Measurements from ENCODE around the gene FBXO21.
"Not testable (repeated sequence)": the region's sequence is repeated elsewhere in the genome, so short reads cannot be mapped to it uniquely, and the experiment has no call there.

The FBXO21 gene

DNA sequence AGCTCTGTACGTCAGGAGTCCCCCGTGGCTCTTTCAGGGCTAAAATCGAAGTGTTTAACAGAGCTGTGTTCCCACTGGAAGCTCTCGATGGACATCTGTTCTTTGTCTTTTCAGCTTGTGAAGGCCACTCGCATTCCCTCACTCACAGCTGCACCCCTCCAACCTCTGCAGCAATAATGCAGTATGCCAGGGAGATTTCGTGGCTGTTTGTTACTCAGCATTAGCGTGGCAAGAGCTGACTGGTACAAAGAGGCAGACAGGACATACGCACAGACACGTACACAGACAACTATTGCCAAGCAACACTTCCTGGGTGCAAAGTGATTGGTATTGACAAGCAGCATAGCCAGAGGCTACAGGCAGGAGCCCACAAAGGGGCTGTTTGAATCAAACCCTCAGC lies 11.8 kb upstream of the FBXO21 start:
- no peak for DNase-seq (ENCODE audit: low read depth in 3 of 3)

DNA sequence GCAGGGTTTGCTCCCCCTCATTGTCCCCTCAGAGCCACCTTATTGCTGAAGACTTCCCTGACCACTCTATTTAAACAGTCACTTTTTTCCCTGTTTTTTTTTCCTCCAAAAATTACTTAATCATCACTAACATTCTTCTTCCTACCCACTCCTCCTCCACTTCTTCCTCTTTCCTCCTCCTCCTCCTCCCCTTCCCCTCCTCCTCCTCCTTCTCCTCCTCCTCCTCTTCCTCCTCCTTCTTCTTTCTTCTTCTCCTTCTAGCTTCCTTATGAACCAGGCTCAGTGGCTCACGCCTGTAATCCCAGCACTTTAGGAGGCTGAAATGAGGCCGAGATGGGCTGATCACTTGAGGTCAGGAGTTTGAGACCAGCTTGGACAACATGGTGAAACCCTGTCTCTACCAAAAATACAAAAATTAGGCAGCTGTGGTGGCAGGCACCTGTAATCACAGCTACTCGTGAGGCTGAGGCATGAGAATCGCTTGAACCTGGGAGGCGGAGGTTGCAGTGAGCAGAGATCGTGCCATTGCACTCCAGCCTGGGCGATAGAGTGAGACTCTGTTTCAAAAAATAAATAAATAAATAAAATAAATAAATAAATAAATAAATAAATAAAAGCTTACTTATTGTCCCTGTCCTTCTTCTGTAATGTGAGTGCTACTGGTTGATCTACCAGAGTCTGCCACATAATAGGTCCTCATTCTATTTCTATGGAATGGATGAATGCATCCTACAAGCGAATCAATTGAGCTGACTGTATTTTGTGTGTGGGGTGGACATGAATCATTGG lies 9.9 kb upstream of the FBXO21 start:
- not testable (repeated sequence) for DNase-seq (ENCODE audit: low read depth in 3 of 3)

DNA sequence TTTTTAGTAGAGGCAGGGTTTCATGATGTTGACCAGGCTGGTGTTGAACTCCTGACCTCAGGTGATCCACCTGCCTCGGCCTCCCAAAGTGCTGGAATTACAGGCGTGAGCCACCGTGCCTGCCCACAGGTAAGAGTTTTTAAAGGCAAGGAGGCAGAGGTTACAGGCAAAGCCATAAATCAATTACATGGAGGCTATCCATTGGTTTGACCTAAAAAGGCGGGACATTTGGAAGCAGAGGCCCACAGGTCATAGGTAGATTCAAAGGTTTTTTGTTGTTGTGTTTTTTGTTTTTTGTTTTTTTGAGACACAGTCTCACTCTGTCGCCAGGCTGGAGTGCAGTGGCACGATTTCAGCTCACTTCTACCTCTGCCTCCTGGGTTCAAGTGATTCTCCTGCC lies 6.1 kb upstream of the FBXO21 start:
- DNase-seq (ENCODE audit: low read depth in 3 of 3), result not testable (repeated sequence)

DNA sequence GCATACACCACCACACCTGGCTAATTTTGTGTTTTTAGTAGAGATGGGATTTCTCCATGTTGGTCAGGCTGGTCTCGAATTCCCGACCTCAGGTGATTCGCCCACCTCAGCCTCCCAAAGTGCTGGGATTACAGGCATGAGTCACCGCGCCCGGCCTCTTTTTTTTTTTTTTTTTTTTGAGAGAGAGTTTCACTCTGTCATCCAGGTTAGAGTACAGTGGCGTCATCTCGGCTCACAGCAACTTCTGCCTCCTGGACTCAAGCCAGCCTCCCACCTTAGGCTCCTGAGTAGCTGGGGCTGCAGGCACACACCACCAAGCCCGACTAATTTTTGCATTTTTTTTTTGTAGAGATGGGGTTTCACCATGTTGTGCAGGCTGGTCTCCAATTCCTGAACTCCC lies 4.8 kb upstream of the FBXO21 start:
- DNase-seq (ENCODE audit: low read depth in 3 of 3), result not testable (repeated sequence)

DNA sequence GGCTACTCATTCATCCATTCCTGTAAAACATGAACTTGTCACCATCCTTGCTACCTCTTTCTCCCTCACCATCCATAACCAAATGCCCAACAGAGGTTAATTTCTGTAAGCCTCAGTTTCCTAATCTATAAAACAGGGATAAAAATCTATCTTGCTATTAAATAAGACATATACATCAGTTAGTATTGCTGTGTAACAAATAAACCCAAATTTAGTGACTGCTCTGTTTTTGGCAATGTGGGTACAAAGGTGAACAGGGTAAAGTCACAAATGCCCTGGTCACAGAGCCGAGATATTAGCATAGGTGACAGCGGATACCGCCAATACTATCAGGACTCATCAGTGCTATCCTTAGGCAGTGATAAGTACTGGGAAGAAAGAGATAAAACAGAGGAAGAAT lies 3.6 kb upstream of the FBXO21 start:
- no peak for DNase-seq (ENCODE audit: low read depth in 3 of 3)

DNA sequence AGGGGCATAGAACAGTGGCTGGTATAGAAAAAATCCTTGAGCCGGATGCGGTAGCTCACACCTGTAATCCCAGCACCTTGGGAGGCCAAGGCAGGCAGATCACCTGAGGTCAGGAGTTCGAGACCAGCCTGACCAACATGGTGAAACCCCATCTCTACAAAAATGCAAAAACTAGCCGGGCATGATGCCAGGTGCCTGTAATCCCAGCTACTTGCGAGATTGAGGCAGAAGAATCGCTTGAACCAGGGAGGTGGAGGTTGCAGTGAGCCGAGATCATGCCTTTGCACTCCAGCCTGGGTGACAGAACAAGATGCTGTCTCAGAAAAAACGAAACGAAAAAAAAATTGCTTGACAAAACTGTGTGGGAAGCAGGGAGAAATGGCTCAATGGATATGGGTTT lies 2.3 kb upstream of the FBXO21 start:
- not testable (repeated sequence) for DNase-seq (ENCODE audit: low read depth in 3 of 3)

DNA sequence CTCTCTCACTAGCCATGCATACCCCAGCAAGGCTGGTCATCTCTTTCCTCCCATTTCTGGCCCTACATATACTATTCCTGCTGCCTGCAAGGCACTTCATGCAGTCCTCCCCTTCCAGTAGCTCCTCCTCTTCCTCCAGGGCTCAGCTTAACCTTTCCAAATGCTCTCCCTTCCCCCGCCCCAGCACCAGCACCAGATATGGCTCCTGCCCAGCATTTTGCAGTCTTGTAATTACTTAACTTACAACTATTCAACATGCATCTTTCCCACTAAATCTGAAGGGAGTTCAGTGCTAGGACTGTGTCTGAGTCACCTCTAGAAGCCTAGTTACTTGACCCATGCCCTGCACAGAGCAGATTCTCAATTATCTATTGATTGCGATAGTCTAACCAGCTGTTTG lies 1.8 kb upstream of the FBXO21 start:
- DNase-seq (ENCODE audit: low read depth in 3 of 3), result no peak

DNA sequence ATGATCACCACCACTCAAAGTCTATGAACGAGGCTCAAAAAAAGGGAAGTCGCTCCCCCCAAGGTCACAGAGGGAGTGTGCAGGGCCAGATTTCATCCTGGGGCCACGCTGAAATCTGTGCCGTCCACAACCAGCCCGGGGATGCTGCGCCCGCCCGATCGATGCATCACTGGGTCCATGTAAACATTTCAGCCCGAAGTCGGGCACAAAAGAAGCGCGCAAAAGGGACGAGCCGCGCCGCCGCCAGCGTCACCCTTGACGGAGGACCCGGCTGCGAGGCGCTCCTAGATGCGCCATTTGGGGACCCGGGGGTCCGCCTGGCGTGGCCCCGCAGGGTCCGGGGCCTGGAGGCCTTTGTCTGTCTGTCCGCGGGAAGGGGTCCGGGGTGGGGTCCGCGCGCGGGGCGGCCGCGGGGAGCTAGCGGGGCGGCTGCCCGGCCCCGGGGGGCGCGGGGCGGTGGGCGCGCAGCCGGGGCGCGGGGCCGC lies 503 bp downstream of the FBXO21 start:
- DNase-seq (ENCODE audit: low read depth in 3 of 3), result peak in 1 of 3 experiments; percentile 21

DNA sequence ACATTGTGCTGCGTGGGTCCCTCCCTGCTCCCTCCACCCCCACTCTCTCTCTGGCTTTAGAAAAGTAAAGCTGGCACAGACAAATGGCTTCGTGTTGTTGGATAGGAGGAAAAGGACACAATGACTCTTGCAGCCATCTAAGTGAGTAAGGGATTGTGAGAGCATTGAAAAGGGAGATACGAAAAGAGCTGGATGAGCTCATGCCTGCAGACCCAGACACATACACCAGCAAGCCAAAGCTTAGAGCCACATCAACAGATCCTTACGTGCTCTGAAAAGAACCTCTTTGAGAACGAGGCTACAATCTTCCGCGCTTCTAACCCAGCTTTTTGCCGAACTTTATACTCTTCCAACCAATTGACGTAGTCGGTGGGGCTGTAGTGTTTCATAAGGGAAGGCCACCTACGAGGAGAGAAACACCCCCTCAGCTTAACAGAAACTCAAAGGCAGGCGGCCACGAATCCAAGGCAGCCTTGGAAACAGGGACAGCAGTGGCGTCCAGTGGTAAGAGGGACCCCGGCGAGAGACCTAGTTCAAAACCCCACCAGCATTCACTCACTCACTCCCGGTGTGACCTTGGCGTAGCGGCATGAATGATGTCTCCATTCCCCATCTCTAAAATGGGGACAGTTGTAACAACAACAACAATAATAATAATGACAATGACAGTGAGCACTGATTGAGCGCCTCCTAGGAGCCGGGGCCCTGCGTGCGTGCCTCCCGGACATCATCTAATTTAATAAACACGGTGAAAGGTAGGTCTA lies 1.1 kb downstream of the FBXO21 start:
- DNase-seq (ENCODE audit: low read depth in 3 of 3), result no peak

DNA sequence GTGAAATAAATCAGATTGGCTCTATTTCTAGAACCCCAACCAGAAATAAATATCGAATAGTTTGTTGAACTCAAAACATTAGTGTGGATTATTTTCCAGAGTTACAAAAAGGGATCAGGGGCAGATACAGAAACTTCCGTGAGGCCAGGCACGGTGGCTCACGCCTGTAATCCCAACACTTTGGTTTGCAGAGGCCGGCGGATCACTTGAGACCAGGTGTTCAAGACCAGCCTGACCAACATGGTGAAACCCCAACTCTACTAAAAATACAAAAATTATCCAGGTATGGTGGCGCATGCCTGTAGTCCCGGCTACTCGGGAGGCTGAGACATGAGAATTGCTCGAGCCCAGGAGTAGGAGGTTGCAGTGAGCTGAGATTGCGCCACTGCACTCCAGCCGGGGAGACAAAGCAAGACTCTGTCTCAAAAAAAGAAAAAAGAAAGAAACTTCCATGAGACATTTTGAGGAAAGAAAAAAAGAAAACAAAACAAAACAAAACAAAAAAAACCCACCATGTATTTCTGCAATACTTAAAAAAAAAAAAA lies 2.1 kb downstream of the FBXO21 start:
- no peak for DNase-seq (ENCODE audit: low read depth in 3 of 3)

DNA sequence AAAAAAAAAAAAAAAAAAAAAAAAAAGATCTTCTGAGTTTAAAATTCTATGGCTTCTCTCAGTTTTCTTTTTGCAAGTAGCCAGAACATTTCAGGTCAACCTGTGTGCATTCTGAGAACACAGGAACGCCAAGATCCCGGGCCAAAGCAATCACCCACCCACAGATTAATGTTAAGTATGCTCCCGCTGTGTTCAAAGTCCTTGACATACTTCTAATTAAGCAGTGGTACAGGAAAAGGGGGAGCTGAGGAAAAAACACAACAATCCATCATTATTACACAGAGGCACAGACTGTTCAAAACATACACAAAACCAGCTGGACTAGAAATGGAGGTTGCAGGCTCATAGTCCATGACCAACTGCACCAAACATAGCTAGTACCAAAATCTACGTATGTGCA lies 2.8 kb downstream of the FBXO21 start:
- DNase-seq (ENCODE audit: low read depth in 3 of 3), result no peak

DNA sequence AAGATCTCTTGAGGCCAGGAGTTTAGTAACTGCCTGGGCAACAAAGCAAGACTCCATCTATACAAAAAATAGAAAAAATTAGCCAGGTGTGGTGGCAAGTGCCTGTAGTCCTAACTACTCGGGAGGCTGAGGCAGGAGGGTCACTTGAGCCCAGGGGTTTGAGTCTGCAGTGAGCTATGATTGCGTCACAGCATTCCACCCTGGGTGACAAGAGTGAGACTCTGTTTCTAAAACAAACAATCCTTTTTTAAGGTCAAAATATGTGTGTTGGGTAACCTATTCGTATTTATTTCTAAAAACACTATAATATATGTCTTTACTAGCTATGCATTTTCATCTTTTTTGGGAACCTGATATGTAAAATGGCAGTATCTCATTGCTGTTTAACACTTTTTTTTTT lies 7.4 kb downstream of the FBXO21 start:
- no peak for DNase-seq (ENCODE audit: low read depth in 3 of 3)

DNA sequence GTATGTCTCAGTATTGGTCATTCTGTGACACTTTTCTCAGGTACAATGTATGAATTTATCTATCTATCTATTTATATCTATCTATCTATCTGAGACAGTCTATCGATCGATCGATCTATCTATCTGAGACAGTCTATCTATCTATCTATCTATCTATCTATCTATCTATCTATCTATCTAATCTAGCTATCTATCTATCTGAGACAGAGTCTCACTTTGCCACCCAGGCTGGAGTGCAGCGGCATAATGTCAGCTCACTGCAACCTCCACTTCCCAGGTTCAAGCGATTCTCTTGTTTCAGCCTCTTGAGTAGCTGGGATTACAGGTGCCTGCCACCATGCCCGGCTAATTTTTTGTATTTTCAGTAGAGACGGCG lies 8.8 kb downstream of the FBXO21 start:
- DNase-seq (ENCODE audit: low read depth in 3 of 3), result not testable (repeated sequence)

DNA sequence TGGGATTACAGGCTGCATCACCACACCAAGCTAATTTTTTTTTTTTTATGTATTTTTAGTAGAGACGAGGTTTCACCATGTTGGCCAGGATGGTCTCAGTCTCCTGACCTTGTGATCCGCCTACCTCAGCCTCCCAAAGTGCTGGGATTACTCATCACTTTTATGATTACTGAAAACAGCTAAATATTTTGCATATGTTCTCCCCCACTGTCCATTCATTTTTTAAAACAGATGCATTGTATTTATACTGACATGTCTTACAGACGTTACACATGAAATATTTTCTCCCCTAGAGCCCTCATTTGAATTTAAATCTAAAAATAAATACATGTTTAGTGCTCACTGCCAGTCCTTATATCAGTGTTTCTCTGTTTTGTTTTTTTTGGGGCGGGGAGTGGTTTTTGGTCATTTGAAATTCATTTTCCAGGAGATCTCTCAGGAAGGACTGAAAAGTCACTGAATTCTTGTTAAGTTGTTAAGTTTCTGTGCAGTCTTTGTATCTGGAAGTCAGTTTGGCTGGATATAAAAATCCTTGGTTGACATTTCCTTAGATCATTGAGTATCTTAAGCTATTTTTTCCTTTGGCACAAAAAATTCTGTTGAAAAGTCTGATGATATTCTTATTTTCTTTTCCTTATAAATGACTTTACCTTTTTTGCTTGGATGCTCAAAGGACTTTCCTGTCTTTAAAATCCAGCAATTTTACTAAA lies 9.4 kb downstream of the FBXO21 start:
- DNase-seq (ENCODE audit: low read depth in 3 of 3), result no peak

DNA sequence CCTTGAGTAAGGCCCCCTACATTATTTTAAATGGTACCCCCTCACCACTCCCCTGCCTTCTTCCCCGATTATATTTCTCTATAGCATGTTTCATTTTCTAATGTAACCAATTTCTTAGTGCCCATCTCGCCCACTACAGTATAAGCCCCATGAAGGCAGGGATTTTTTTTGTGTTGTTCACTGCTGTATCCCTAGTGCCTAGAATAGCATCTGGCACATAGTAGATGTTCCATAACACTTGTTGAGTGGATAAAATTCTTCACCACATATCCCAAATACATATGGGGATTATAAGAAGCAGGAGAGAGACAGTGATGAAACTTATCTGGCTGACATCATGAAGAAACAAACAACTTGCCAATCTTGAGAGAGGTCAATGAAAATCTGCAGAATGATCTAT lies 11.5 kb downstream of the FBXO21 start:
- no peak for DNase-seq (ENCODE audit: low read depth in 3 of 3)

DNA sequence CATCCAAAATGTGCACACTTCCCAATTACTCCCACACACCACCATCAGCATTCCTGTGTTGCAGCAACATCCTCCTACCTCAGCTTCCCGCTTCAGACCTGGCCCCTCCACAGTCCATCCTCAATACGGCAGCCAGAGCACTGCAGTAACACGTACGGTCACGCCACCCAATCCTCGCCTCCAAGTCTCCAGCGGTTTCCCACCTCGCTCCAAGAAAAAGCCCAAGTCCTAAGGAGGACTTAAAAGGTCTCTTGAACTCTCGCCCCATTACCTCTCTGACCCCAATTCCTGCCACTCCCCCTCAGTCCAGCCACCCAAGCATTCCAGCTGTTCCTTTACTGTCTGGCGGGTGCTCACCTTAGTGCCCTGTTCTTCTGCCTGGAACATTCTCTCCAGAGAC lies 12.0 kb downstream of the FBXO21 start:
- no peak for DNase-seq (ENCODE audit: low read depth in 3 of 3)

DNA sequence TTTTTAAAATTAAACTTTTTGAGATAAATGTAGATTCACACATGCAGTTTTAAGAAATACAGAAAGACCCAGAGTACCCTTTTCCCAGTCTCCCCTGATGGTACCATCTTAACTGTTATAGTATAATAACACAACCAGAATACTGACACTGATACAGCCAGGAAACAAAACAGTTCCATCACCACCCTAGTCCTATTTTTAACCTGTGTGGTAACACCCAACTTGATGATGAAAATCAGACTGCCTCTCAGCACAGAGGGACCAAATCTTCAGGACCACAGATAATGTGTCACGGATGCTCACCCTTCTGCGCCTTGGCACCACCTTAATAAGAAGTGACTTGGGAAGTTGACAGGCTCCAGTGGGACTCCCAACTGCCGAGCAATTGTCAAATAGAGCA lies 18.1 kb downstream of the FBXO21 start:
- no peak for DNase-seq (ENCODE audit: low read depth in 3 of 3)

DNA sequence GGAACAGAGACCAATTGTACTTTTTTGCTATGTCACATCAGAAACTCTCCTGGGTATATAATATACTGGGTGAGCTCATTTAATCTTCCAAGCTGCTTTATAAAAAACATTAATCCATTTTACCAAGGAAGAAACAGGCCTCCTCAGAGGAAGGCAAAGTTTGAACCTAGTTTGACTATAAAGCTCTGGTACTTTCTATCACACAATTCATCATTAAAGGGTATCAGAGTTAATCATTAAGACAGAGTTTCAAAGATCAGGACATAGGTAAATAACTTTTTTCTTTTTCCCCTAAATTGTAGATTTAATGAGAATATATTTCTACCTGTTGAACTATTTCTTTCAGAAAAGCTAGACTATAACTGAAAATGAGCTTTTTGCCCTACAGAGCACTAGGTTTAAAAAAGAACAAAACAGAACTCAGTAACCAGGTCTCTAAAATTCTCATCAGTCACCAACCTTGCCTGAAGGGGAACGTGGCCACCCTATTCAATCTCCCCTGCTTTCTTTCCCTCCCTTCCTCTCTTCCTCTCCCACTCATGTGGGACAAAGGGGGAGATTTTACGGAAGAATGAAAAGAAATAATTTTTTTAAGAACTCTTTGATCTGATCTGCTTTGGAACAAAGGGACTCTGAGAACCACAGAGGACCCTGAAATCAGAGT lies 18.6 kb downstream of the FBXO21 start:
- DNase-seq (ENCODE audit: low read depth in 3 of 3), result no peak

DNA sequence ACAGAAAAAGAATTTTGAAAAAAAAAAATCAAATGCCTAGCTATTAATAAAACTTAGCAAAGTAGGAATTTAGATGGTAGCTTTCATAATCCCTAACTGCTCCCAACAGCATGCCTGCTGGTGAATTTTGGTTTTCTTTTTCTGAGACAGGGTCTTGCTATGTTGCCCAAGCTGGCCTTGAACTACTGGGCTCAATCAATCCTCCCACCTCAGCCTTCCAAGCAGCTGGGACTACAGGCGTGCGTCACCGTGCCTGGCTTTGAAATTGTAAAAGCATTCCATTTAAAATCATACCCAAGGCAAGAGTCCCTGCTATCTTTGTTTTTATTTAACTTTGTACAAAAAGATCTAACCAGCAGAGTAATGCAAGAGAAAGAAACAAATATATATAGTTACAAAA lies 20.7 kb downstream of the FBXO21 start:
- DNase-seq (ENCODE audit: low read depth in 3 of 3), result no peak

DNA sequence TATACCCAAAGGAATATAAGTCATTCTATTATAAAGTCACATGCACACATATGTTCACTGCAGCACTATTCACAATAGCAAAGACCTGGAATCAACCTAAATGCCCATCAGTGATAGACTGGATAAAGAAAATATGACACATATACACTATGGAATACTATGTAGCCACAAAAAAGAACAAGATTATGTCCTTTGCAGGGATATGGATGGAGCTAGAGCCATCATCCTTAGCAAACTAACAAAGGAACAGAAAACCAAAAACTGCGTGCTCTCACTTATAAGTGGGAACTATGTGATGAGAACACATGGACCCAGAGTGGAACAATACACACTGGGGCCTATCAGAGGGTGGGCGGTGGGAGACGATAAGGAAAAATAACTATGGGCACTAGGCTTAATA lies 21.3 kb downstream of the FBXO21 start:
- DNase-seq (ENCODE audit: low read depth in 3 of 3), result no peak

DNA sequence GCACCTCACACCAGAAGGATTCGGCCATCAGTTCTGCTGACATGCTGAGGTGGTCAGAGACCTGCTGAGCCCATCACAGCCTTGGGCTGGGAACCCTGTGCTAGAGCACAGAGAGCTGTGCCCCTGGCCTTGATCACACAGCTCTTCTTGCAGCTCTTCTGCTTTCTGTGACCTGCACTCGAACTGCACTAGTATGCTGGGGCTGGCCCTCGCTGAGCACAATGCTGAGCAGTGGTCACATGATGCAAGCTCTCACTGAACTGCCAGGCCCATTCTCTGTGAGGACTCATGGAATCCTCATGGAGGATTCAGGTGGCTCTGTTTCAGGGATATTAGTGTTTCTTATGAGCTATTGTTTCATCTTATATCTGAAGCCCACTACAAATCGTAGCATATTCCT lies 22.5 kb downstream of the FBXO21 start:
- no peak for DNase-seq (ENCODE audit: low read depth in 3 of 3)

DNA sequence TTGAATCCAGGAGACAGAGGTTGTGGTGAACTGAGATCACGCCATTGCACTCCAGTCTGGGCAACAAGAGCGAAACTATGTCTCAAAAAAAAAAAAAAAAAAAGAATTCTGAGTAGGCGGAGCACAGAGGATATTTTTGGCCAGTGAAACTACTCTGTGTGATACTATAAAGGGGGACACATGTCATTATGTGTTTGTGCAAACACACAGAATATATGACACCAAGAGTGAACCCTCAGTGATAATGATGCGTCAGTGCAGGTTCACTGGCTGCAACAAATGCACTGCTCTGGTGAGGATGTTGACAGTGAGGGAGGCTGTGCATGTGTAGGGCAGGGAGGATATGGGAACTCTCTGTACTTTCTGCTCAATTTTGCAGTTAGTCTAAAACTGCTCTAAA lies 24.2 kb downstream of the FBXO21 start:
- DNase-seq (ENCODE audit: low read depth in 3 of 3), result no peak

Data from stimulated activated CD4-positive, alpha-beta T cell treated with anti-CD3 and anti-CD28 coated beads, TNF-alpha, amount 100 ng/mL, for 24 hours (primary cell).